ENCODE measurements around the gene EML1. TPM values are rescaled to one million over a fixed set of nuclear protein-coding genes. Genes with fewer than 3 reads are reported as not detected.
"Not testable (repeated sequence)": the region's sequence is repeated elsewhere in the genome, so short reads cannot be mapped to it uniquely, and the experiment has no call there.

Gene EML1
- total RNA-seq, 2 experiments from 2014 or later, result 1.3 TPM

DNA sequence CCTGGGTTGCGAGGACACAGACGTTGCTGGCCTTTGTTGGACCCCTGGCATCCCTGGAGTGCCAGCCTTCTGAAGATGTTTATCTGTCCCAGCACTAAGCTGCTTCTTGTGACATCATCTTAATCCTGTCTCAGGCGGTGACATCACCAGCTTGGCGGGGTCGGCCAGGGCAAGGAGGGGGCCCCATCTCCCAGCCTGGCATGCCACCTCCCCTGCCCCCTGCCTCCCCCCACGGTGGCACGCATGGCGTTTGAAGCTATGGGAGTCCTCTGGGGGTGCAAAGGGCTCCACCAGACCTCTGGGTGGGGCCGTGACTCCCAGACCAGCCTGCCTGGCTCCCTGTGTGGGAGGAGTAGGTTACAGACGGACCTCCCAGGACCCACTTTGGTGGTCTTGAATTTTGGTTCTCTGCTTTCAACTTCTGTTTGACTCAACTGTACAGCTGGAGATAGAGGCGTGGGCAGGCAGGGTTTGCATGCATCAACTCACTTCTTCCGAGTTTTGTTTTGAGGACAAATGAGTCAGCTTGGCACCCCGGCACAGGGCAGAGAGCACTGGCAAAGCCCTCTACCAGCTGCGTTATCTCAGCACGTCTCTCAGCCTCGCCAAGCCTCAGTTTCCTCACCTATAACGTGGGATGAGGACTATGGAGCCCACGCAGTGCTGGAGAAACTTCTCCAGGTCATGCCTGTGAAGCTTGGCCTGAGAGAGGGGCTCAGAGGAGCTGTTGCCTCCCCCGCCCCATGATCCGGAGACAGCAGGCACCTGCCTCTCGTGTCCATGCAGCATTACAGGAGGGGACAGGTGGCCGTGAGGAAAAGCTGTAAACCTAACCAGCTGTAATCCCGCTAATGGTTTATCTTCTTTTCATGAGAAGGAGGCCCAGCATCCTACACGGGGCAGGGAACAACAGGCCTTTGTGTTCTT lies 38.8 kb upstream of the EML1 start:
- ChIA-PET CTCF (interaction anchor here (0.9 kb wide), 1 partner anchor 24 kb away, joined by 3 read pairs; no protein-coding TSS in a partner anchor), POLR2A (no interaction called here)

DNA sequence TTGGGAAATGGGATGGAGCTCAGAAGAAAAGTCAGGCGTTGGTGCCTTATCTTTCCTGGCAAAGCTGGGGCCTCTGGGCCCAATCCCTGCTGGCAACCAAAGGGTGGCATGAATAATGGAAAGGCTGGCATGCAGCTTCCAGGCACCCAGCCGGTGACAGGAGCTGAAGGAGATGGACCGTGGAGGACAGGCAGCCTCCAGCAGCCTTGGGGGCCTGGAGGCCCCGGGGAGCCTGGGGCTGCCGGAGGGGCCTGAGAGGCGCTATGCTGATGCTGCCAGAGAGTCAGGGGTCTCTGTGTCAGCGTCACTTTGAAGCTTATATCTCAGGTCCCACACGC lies 38.2 kb upstream of the EML1 start:
- ChIA-PET CTCF (interaction anchor here (0.9 kb wide), 1 partner anchor 25 kb away, joined by 3 read pairs; no protein-coding TSS in a partner anchor), POLR2A (no interaction called here)

DNA sequence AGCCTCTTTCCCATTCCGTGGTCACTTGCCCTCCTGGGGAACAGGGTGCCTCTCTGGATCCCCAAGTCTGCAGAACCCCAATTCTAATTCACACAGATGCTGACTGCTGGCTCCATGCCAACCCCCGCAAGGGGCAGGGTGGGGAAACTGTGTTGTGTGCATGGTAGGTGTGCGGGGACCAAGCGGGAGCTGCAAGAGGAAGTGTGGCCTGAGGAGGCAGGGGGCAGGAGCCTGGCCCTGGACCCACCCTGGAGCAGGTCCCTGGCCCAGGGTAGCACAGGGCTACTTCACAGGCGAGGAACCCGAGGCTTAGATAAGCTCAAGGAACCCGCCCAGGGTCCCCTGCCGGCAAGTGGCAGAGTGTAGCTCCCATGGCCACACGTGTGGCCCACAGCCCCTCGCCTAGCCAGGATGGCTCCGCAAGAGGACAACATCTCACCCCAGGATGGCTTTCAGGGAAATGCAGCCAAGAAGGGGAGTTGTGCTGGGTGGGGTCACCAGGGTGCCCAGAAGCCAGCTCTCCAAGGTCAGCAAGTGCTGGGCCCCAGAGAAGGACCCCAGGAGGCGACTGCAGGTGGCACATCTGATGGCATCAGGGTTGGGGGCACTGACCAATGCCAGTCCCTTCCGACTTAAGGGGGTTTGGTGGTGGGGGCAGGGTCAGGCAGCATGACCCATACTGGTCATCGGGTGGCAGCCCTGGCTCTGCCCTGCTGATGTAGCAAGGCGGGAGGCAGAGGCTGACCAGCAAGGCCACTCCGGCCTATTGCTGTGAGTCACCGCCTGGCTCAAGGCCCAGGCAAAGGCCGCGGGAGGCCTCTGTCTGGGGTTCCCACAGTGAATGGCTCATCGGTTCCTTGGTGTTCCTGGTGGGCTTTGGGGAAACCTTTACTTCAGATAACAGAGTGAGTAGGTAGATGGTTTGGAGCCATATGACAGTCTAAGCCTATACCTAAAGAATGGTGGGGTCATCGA lies 37.3 kb upstream of the EML1 start:
- POLR2A ChIA-PET, result interaction anchor here (0.5 kb wide), 1 partner anchor 13 kb away, joined by 4 read pairs; no protein-coding TSS in a partner anchor
- CTCF ChIA-PET, result no interaction called here

DNA sequence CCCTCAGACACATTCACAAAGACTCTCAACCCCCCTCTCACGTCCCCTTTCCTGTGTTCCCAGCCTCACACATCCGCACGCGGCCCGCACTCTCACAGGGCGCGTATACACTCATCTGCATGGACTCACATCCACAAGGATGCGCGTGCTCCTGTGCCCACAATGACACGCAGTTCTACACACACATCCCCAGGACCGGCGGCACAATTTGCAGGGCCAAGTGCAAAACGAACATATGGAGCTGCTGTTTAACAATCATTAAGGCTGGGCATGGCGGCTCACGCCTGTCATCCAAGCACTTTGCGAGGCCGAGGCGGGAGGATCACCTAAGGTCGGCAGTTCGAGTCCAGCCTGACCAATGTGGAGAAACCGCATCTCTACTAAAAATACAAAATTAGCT lies 36.4 kb upstream of the EML1 start:
- CTCF ChIA-PET, result no interaction called here
- POLR2A ChIA-PET, result no interaction called here

DNA sequence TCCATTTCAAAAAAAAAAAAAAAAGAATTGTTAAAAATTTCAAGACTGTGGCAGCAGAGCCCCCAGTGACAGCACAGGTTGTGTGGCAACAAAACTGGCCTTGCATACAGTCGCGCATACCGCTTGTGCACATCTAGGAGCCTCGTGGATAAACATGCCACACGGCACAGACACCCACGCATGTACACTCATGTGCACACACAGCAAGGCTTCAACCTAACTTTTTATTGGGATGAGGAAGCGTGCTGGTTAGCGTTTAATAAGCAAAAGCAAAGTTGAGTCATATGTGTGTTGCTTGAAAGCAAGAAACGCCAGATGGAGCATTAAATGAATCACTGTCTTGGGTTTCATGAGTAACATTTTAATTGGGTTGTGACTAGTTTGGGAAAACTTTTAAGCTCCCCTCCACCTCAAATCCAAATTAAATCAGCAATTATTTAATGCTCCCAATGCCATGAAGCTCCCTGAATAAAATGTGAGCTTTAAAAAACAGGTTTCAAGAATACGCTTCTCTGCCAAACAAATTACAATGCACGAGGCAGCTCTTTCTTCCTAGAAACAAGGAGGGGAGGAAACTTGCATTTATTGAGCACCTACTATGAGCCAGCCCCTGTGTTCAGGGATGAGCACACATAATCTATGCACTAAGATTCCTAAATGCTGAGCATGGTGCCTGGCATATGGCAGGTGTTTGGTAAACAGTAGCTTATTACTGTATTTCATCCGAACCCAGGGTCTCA lies 35.7 kb upstream of the EML1 start:
- CTCF ChIA-PET, result no interaction called here

DNA sequence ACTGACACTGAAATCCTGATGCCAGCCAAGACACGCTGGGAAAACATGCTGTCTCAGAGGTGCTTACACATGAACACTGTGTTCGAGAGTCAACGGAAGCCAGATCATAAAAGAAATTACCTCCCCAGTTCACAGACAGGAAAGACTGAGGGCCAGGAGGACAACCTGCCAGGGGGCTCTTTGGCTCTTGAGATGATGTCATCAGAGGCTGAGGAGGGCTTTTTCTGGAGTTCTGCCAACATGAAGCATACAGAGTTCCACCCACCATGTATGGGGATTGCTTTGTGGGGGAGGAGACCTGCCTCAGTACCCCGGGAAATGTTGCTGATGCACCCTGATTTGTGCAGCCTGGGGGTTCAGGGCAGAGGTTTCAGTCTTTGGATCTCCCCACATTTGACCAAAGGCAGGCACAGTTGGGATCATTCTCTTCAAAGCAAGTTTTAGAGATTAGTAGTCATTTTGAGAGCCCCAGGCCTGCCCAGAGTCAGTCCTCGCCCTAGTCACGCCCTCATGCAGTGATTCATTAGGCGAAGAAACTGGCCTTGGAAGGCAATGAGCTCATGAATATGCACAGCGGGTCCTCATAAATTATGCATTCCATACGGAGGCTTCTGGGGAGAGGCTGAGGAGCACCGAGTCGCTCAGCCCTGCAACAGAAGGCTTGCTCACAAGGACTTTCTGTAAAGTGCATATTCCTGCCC lies 34.9 kb upstream of the EML1 start:
- CTCF ChIA-PET, result no interaction called here
- POLR2A ChIA-PET, result no interaction called here

More for the DNA sequence above, 35.7 kb upstream of the EML1 start:
- POLR2A ChIA-PET, result no interaction called here

DNA sequence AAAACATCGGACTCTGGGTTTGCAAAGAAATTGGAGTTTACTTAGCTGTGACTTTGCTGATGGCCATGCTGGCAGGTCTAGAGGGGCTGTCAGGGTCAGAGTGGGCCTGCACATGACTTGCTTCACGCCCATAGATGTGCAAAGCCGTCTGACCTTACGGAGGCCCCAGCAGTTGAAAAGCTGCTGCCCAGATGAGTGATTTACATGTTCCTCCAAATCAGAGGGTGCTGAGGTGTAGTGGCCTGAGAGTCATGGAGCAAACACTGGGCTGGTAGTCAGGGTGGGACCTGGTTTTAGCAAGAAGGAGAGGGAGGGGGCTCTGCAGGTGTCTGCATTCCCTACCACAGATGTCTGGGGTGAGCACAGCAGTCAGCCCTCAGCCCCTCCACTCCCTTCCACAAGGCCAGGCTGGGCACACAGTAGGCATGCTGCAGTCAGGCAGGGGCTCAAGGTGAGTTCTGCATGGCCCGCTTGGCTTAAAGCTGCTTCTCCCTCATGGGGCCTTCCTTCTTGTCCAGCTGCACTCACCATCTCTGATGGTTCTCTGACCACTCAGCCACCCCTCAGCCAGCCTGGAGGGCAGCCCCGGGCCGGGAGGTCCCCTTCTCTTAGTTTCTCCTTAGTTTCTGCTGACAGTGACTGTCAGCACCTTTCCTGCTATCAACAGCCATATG lies 34.2 kb upstream of the EML1 start:
- CTCF ChIA-PET, result no interaction called here
- POLR2A ChIA-PET, result no interaction called here

DNA sequence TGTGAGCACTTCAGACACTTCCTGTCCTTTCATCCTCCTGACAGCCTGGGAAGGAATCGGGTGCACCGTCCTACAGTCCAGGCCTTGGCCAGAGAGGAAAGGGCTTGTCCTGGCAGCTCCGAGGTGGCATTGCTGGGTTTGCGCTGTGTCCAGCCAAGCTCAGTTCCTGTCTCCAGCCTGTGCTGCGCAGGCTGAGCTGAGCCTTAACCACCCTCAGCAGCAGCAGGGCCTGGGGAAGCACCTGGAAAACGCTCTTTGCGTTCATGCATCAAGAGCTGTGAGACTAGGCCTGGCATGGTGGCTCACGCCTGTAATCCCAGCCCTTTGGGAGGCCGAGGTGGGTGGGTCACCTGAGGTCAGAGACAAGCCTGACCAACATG lies 33.7 kb upstream of the EML1 start:
- POLR2A ChIA-PET, result no interaction called here
- CTCF ChIA-PET, result no interaction called here

DNA sequence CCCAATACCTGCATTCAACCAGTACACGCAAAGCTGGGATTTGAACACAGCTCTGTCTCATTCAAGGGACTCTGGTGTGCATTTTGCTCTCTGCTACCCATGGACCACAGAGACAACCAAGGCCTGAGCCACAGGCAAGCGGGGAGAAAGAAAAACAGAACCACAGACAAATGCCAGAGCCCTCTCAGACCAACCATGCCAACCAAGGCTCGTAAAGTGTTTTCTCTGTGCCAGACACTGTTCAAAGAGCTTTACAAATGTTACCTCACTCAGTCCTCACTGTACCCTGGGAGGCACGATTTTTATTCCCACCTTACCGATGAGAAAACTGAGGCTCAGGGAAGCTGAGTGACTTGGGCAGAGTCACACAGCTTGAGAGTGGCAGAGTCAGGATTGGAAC lies 32.4 kb upstream of the EML1 start:
- CTCF ChIA-PET, result no interaction called here
- POLR2A ChIA-PET, result no interaction called here

DNA sequence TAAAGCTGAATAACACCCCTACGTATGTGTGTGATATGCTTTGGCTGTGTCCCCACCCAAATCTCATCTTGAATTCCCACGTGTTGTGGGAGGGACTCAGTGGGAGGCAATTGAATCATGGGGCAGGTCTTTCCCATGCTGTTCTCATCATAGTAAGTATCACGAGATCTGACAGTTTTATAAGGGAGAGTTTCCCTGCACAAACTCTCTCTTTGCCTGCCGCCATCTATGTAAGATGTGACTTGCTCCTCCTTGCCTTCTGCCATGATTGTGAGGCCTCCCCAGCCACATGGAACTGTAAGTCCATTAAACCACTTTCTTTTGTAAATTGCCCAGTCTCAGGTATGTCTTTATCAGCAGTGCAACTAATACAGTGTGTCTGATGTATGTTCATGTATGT lies 30.3 kb upstream of the EML1 start:
- CTCF ChIA-PET, POLR2A ChIA-PET: not testable (repeated sequence)

DNA sequence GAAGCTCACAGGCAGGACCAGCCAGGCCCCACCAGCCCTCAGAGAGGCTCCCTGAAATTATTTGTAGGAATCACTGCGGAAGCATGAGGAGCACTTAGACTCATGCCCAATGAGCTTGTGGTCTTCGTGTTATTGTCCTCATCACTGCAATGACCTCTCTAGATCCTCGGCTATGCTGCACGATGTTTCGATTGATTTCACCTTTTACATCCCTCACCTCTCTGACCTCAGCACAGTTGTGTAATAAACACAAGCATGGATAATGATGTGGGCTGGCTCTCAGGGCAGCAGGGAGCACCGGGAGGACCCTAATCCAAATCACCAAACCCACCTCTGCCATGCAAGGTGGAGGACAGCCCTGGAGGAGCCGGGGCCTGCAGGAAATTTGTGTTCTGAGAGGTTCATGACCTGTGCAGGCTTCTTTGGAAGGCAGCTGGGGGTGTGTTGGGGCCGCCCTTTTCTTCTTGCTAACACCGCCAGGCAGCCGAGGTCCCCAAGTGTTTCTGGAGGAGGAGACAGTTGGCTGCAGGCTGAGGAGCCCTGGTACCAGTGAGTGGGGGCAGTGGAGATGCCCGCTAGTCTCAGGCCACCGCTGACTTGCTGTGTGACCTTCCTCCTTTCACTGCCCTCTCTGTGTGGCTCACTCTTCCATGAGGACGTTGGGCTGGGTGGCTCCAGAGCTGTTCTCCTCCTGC lies 29.5 kb upstream of the EML1 start:
- ChIA-PET POLR2A (no interaction called here), CTCF (no interaction called here)

DNA sequence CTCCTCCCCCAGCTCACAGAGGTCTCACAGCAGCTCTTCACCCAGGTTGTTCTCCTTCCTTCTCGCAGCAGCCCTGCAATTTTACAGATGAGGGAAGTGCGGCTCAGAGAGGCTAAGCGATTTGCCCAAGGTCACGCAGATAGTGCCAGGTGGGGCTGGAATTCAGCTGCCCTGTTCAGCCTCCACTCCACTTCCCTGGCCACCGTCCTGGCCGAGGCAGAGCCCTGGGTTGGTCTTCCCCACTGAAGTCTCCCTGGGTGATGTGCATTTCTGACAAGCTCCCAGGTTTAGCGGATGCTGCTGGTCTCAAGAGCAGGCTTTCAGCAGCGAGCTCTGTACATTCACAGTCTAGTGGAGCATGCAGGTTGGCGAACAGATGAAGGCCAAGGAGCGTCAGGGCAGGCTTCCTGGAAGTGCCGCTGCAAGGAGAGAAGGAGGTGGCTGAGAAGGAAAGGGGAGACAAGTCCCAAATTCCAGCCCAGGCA lies 28.9 kb upstream of the EML1 start:
- CTCF ChIA-PET, result no interaction called here
- POLR2A ChIA-PET, result no interaction called here

DNA sequence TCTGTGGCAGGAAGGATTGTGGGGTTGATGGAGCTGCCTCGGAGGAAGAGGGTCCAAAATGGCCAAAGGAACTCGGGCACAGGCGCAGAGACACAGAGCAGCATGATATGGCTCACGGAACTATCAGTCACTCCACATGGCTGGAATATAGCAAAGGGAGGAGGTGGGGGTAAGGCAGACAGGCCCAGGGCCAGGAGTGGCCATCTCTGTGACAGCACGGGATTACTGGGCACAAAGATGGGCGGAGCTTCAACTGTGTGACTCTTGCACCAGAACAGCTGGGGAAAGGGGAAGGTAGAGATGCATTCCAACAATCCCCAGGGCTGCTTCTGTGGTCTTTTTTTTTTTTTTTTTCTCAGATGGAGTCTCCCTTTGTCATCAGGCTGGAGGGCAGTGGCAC lies 24.8 kb upstream of the EML1 start:
- ChIA-PET POLR2A (interaction anchor here (0.6 kb wide), 1 partner anchor 13 kb away, joined by 4 read pairs; no protein-coding TSS in a partner anchor), CTCF (no interaction called here)

DNA sequence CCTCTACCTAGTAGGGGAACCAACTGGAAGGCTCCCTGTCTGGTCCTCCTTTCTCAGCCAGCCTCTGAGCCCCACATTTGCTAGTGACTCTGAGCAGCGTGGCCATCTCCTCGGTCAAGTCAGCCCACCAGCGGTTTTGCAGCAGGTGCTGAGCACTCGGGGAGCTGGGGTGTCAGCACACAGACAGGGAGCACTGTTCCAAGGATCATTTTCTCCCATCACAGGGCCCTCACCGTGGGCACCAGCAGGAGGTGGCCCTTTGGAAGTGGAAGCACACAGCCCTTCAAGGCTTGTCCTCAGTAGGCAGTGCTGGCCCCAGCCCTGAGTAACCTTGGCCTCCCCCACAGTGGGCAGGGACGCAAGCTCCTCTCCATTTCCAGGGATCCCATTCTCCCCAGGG lies 24.1 kb upstream of the EML1 start:
- ChIA-PET POLR2A (interaction anchor here (0.6 kb wide), 1 partner anchor 14 kb away, joined by 4 read pairs; no protein-coding TSS in a partner anchor), CTCF (no interaction called here)

DNA sequence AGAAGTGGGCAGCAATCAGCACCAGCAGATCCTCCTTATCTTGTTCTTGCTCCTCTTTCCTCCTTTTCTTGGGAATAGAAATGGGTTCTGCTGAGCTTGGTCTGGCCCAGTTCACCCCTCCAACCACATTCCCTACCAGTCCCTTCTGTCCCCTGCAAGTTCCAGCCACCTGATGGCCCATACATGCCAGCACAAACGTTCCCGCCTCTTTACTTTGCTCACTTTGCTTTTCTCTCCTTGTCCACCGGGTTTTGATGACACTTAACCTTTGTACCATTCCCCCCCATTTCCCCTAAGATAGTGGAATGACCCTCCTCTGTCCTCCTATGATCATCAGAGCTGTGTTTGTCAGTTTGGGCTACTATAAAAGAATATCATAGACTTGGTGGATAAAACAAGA lies 23.4 kb upstream of the EML1 start:
- CTCF ChIA-PET, result no interaction called here
- POLR2A ChIA-PET, result no interaction called here

DNA sequence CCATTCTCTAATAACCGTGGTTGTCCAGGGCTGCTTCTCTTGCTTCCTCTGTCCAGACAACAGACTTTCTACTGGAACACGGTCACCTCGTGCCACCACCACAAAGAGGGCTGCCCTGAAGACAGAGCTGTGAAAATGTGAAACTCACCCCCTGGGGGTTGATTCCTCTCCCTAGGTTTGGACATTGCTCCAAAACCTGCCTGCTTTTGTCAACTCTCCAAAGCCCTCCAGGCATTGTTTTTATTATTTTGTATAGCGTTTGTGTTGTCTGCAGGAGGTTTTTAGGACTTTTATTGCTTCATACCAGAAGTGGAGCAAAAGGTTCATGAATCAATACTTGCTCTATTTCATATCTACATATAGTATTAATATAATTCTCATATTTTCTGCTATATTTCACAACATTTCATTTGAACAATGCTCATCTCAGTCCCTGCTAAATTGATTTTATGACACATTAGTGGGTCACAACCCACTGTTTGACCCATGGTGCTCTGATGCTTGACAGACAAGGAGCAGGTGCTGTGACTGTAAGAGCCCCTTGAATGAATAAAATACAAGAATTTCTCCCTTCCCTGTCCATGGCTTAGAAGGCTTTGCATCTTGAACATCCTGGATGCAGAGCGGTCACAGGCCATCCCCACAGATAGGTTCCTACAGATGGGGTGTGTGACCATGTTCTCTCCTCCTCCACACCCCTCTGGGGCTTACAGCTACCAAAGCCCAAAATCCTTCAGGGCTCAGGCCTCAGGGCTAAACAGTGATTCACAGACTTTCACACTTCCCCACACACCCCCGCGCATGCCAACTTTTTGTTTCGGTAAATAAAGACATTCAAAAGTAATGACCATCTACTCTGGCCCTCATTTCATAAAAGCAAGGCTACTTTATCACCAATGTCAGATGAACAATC lies 20.6 kb upstream of the EML1 start:
- ChIA-PET POLR2A (no interaction called here), CTCF (no interaction called here)
